HG03103 (cell line): ENCODE measurements around the gene CARD14.
"Not testable (repeated sequence)": the region's sequence is repeated elsewhere in the genome, so short reads cannot be mapped to it uniquely, and the experiment has no call there.

Experiments used
- ATAC-seq: cut with Tn5 transposase; IDR thresholded peaks from one replicate; pipeline ENCODE4 v1.9.1; 2021; ENCODE audit warnings: low read depth; ENCODE audit not compliant: unreplicated experiment

Gene CARD14

GRCh38 chr17:80222376-80223141, 52.7 kb downstream of the CARD14 start:
- ATAC-seq = no peak

- no peak for ATAC-seq
Measured at GRCh38 chr17:80223142-80223815, 53.4 kb downstream of the CARD14 start.

DNA sequence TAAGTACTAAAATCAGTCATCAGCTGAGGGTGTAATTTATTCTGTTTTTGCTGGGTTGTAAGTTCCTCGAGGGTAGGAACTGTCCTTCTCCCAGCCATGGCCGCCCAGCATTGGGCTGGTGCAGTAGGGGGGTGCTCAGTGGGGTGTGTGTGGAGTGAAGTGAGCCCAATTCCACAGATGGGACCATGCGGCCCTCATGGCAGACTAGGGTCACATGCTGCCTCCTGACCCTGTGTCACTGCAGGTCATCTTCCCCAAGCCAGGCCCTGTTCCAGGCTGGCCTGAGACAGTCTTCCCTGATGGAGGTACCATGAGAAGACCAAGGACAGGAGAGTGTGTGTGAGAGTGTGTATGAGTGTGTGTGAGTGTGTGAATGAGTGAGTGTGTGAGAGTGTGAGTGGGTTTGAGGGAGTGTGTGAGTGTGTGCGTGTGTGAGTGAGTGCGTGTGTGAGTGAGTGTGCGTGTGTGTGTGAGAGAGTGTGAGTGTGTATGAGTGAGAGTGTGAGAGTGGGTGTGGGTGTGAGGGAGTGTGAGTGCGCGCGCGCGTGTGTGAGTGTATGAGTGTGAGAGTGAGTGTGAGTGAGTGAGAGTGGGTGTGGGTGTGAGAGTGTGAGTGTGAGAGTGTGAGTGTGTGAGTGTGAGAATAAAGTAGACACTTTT, 54.1 kb downstream of the CARD14 start:
- no peak for ATAC-seq

DNA sequence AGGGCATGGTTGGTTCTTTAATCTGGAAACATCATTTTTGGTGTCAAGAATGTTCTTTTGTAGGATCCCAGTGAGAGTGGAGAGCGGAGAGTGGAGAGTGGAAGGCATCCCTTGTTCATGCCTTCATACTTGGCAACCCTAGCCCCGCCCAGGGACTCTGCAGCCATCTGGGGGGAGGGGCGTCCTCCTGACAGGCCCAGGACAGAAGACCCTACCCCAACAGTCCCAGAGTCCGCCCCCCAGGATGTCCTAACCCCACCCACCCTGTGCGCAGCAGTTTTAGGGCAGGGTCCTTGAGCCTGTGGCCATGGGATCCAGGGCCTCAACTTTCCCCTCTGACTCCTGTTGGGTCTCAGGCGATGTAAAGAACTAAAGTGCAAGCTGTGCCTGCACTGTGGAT, 54.9 kb downstream of the CARD14 start:
- ATAC-seq = no peak

- ATAC-seq = no peak
Measured at GRCh38 chr17:80225230-80225629, 55.4 kb downstream of the CARD14 start.

DNA sequence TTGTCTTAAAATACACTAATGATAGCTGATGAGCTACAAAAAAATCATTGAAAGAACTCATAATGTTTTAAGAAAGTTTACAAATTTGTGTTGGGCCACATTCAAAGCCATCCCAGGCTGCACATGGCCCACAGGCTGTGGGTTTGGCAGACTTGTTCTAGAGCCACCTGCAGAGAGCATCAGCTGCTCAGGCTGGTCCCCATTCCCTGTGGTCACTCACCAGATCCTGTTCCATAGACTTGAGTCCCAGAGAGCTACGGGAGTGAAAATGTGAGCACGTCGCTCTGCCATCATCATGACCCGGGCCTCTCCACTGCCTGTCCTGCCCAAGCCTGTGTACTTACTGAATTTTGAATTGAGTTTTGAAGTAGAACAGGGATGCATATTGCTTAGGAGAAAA, 57.3 kb downstream of the CARD14 start:
- no peak for ATAC-seq

DNA sequence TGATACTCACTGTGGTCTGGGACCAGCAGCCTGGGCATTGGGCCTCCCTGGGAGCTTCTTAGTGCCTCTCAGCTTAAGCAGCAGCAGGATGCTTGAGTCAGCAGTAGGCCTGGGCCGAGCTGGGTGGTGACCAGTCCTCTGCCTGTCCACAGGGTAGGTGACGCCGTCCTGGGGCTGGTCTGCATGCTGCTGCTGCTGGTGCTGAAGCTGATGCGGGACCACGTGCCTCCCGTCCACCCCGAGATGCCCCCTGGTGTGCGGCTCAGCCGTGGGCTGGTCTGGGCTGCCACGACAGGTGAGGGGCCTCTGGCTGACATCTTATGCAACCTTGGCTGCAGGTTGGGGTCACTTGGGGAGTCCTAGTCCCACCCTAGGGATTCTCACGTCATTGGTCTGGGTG, 57.8 kb downstream of the CARD14 start:
- no peak for ATAC-seq

- ATAC-seq = no peak
Measured at GRCh38 chr17:80228477-80228876, 58.6 kb downstream of the CARD14 start.

- no peak for ATAC-seq
Measured at GRCh38 chr17:80229011-80229410, 59.2 kb downstream of the CARD14 start.

- no peak for ATAC-seq
Measured at GRCh38 chr17:80232438-80232837, 62.6 kb downstream of the CARD14 start.

- no peak for ATAC-seq
Measured at GRCh38 chr17:80233202-80233601, 63.4 kb downstream of the CARD14 start.

- no peak for ATAC-seq
Measured at GRCh38 chr17:80236911-80237310, 67.1 kb downstream of the CARD14 start.

- ATAC-seq = no peak
Measured at GRCh38 chr17:80237386-80237785, 67.6 kb downstream of the CARD14 start.

- no peak for ATAC-seq
Measured at GRCh38 chr17:80242505-80242904, 72.7 kb downstream of the CARD14 start.

DNA sequence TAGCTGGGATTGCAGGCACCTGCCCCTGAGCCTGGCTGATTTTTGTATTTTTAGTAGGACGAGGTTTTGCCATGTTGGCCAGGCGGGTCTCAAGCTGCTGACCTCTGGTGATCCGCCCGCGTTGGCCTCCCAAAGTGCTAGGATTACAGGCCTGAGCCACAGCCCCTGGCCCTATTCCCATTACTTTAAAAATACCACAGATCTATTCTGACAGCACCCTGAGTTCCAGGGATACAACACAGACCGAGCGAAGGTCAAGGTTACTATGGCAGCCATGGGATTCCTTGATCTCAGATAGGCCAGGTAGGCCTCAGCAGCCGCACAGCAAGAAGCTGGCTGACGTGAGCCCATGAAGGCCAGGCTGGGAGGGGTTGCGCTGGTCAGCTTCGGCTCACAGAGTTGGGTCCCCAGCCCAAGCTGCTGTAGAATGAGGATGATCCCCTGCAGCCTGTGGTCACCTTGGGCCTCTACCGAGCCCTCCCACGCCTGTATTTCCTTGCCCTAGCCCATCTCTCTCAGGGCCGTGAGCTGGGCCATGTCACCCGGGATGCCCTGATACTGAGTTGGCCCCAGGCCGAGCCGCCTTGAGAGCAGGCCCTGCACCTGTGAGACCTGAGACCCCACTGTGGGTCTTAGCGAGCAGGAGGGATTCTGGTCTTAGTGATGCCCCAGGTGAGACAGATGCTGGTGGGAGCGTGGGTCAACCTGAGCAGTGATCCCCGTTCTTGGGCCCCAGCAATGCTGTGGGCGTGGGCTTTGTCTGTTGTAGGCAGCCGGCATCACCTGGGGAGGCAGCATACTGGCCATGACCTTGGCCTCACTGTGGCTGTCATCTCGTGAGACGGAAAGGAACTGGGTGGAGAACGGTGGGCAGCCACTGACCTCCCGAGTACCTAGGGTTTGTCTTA, 74.0 kb downstream of the CARD14 start:
- ATAC-seq = no peak

DNA sequence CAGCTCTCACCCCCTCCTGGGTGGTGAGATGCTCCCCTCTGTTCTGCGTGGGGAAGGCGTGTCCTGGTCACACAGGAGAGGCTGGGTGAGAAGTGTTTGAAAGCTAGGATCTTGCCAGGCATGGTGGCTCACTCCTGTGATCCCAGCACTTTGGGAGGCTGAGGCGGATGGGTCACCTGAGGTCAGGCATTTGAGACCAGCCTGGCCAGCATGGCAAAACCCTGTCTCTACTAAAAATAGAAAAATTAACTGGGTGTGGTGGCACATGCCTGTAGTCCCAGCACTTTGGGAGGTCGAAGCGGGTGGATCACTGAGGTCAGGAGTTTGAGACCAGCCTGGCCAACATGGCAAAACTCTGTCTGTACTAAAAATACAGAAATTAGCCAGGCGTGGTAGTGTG, 74.6 kb downstream of the CARD14 start:
- ATAC-seq = not testable (repeated sequence)

- no peak for ATAC-seq
Measured at GRCh38 chr17:80244871-80245509, 75.2 kb downstream of the CARD14 start.

- ATAC-seq = no peak
Measured at GRCh38 chr17:80245566-80246265, 75.9 kb downstream of the CARD14 start.

DNA sequence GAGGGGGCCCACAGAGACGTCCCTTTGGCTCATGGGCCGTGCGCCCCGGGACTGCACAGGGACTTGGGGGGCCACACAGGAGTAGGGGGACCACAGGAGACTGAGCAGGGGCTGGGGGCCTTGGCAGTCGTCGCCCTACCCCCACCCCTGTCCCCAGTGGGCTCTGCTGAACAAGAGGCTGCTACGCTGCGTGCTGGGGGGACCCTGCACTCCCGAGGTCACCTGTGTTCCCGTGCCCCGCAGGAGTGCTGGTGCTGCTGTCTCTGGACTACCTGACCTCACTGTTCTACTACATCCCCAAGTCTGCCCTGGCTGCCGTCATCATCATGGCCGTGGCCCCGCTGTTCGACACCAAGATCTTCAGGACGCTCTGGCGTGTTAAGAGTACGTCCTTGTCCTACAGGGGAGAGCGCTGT, 76.4 kb downstream of the CARD14 start:
- no peak for ATAC-seq

DNA sequence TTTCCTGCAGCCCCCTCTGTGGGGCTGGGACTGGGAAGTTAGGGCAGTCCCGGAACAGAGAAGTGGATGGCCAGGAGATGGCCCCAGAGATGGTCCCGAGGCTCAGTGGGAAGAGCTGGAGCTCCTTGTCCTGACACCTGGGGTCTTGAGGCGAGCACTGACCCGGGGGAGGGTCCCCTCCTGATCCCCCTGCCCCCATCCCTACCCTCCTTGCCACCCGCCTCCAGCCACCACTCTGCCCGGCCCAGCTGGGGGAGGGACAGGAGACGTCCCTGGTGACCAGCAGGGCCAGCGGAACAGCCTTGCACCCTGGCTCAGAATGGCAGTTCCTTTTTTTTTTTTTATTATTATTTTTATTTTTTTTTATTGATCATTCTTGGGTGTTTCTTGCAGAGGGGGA, 76.9 kb downstream of the CARD14 start:
- no peak for ATAC-seq
